Measurements from ENCODE around the gene LRP1B. TPM values are rescaled to one million over a fixed set of nuclear protein-coding genes. Genes with fewer than 3 reads are reported as not detected.

LRP1B gene
- total RNA-seq, 1 donor from 2014 or later = 8.8 TPM

- H3K4me3 ChIP-seq = no peak overlapping the region
- intact Hi-C loops (cut with DNase I) = no loop called here
- no peak for DNase-seq (ENCODE audit: extremely low spot score in 2 of 2)
- TF ChIP-seq POLR2AphosphoS5 (IDR thresholded peaks at IDR 0.05; ENCODE audit: insufficient read depth in 1 of 2, low read depth in 1 of 2) (no peak), POLR2A (IDR thresholded peaks at IDR 0.05) (no peak), CTCF (IDR thresholded peaks at IDR 0.05) (no peak)
- H3K36me3 ChIP-seq = no peaks in the 10 kb centered on the region
- no peaks in the 10 kb centered on the region for H3K4me1 ChIP-seq
- no peaks in the 10 kb centered on the region for H3K27me3 ChIP-seq
- H3K9me3 ChIP-seq = no peaks in the 10 kb centered on the region
- no peak overlapping the region for H3K27ac ChIP-seq
Measured at GRCh38 chr2:140998577-140998976, 1132.2 kb downstream of the LRP1B start.

GRCh38 chr2:140998017-140998416 is 1132.8 kb downstream of the LRP1B start:
- Histone ChIP-seq H3K27ac (no peak overlapping the region), H3K4me1 (no peaks in the 10 kb centered on the region), H3K27me3 (no peaks in the 10 kb centered on the region), H3K9me3 (no peaks in the 10 kb centered on the region), H3K36me3 (no peaks in the 10 kb centered on the region), H3K4me3 (no peak overlapping the region)
- no peak for TF ChIP-seq POLR2A (IDR thresholded peaks at IDR 0.05)
- DNase-seq (ENCODE audit: extremely low spot score in 2 of 2) = no peak
- intact Hi-C loops (cut with DNase I) = no loop called here

GRCh38 chr2:140994856-140995255 is 1136.0 kb downstream of the LRP1B start:
- Histone ChIP-seq H3K9me3 (no peaks in the 10 kb centered on the region), H3K4me3 (no peak overlapping the region), H3K27ac (no peak overlapping the region), H3K36me3 (no peaks in the 10 kb centered on the region), H3K4me1 (no peaks in the 10 kb centered on the region), H3K27me3 (no peaks in the 10 kb centered on the region)
- TF ChIP-seq POLR2A (IDR thresholded peaks at IDR 0.05) (no peak), CTCF (IDR thresholded peaks at IDR 0.05) (no peak), POLR2AphosphoS5 (IDR thresholded peaks at IDR 0.05; ENCODE audit: insufficient read depth in 1 of 2, low read depth in 1 of 2) (no peak)
- DNase-seq (ENCODE audit: extremely low spot score in 2 of 2) = no peak
- intact Hi-C loops (cut with DNase I) = no loop called here

- intact Hi-C loops (cut with DNase I) = no loop called here
- H3K9me3 ChIP-seq = no peaks in the 10 kb centered on the region
Measured at GRCh38 chr2:140990416-140990815, 1140.4 kb downstream of the LRP1B start.

GRCh38 chr2:140988597-140988996 is 1142.2 kb downstream of the LRP1B start:
- Histone ChIP-seq H3K27me3 (no peaks in the 10 kb centered on the region), H3K9me3 (no peaks in the 10 kb centered on the region), H3K27ac (no peak overlapping the region), H3K4me1 (no peaks in the 10 kb centered on the region), H3K4me3 (no peak overlapping the region), H3K36me3 (no peaks in the 10 kb centered on the region)
- no peak for DNase-seq (ENCODE audit: extremely low spot score in 2 of 2)
- intact Hi-C loops (cut with DNase I) = no loop called here
- TF ChIP-seq POLR2AphosphoS5 (IDR thresholded peaks at IDR 0.05; ENCODE audit: insufficient read depth in 1 of 2, low read depth in 1 of 2) (no peak), CTCF (IDR thresholded peaks at IDR 0.05) (no peak), POLR2A (IDR thresholded peaks at IDR 0.05) (no peak)

More at GRCh38 chr2:140990416-140990815, 1140.4 kb downstream of the LRP1B start:
- H3K27me3 ChIP-seq = no peaks in the 10 kb centered on the region
- TF ChIP-seq CTCF (IDR thresholded peaks at IDR 0.05) (no peak), POLR2AphosphoS5 (IDR thresholded peaks at IDR 0.05; ENCODE audit: insufficient read depth in 1 of 2, low read depth in 1 of 2) (no peak), POLR2A (IDR thresholded peaks at IDR 0.05) (no peak)
- DNase-seq (ENCODE audit: extremely low spot score in 2 of 2) = no peak
- H3K4me1 ChIP-seq = no peaks in the 10 kb centered on the region
- H3K27ac ChIP-seq = no peak overlapping the region
- H3K36me3 ChIP-seq = no peaks in the 10 kb centered on the region
- H3K4me3 ChIP-seq = no peak overlapping the region

- no peaks in the 10 kb centered on the region for H3K27me3 ChIP-seq
- no peaks in the 10 kb centered on the region for H3K9me3 ChIP-seq
- TF ChIP-seq POLR2A (IDR thresholded peaks at IDR 0.05) = no peak
- no peak for TF ChIP-seq POLR2AphosphoS5 (IDR thresholded peaks at IDR 0.05; ENCODE audit: insufficient read depth in 1 of 2, low read depth in 1 of 2)
- TF ChIP-seq CTCF (IDR thresholded peaks at IDR 0.05) = no peak
- no peaks in the 10 kb centered on the region for H3K4me1 ChIP-seq
- no peak for DNase-seq (ENCODE audit: extremely low spot score in 2 of 2)
- no peak overlapping the region for H3K27ac ChIP-seq
- H3K4me3 ChIP-seq = no peak overlapping the region
- intact Hi-C loops (cut with DNase I) = no loop called here
- H3K36me3 ChIP-seq = no peaks in the 10 kb centered on the region
Measured at GRCh38 chr2:140986456-140986855, 1144.4 kb downstream of the LRP1B start.

Measured in vagina (tissue), 2 donors.